HUES48 (cell line): ENCODE measurements around the gene AHCYL1.
"Not testable (repeated sequence)": the region's sequence is repeated elsewhere in the genome, so short reads cannot be mapped to it uniquely, and the experiment has no call there.

Source experiments
- H3K27ac ChIP-seq: one replicate; pipeline ENCODE4 v1.7.0; 2013; ENCODE audit warnings: low read depth, low read length, inconsistent platforms
- H3K27me3 ChIP-seq: 2 replicates; pipeline ENCODE4 v1.6.1; 2013; ENCODE audit warnings: mild to moderate bottlenecking, low read length; ENCODE audit not compliant: control insufficient read depth, insufficient read depth
- H3K36me3 ChIP-seq: 2 replicates; pipeline ENCODE4 v1.6.1; 2013; ENCODE audit warnings: low read length; ENCODE audit not compliant: control insufficient read depth, insufficient read depth
- H3K4me1 ChIP-seq: 2 replicates; pipeline ENCODE4 v1.6.1; 2013; ENCODE audit warnings: mild to moderate bottlenecking, low read length; ENCODE audit not compliant: control insufficient read depth, insufficient read depth
- H3K4me3 ChIP-seq: 2 replicates; pipeline ENCODE4 v1.5.1; 2013; ENCODE audit warnings: mild to moderate bottlenecking, low read depth, low read length
- H3K9ac ChIP-seq: 2 replicates; pipeline ENCODE4 v1.6.1; 2013; ENCODE audit warnings: mild to moderate bottlenecking, low read depth, low read length, moderate library complexity
- H3K9me3 ChIP-seq: 2 replicates; pipeline ENCODE4 v1.6.1; 2013; ENCODE audit warnings: low read length; ENCODE audit not compliant: control insufficient read depth, insufficient read depth

Gene AHCYL1

DNA sequence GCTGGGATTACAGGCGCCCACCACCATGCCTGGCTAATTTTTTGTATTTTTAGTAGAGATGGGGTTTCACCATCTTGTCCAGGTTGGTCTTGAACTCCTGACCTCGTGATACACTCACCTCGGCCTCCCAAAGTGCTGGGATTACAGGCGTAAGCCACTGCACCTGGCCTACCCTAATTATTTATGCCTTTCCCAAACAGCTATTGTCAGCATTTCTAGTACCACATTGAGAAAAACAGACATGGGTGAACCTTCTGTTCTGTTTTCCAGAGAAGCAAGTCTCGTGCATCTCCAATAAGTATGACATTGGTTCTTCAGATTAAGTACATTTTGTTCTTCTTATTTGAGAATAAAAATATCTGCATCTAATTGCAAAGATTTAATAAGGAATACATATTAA is 33.1 kb upstream of the AHCYL1 start:
- H3K27ac ChIP-seq, H3K4me3 ChIP-seq, H3K36me3 ChIP-seq, H3K9ac ChIP-seq, H3K27me3 ChIP-seq, H3K9me3 ChIP-seq, H3K4me1 ChIP-seq: not testable (repeated sequence)

DNA sequence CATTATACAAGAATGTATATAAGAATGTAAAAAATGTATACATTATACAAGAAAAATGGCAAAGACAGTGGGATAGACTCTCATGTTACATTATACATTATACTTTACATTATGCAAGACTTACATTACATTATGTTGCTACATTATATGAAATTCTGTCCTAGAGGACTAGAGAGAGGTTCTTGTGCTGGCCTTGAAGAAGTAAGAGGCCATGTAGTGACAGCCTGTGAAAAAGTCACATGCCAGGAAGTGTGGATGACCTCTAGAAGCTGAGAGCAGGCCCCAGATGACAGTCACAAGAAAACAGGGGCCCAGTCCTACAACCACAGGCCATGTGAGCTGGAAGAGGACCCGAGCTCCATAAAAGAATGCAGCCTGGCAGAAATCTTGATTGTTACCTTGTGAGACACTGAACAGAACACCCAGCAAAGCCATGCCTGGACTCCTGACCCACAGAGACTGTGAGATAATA is 30.5 kb upstream of the AHCYL1 start:
- Histone ChIP-seq H3K4me1 (peaks cover 12% of the 10 kb centered on the region), H3K9me3 (no peaks in the 10 kb centered on the region), H3K36me3 (no peaks in the 10 kb centered on the region), H3K4me3 (no peak overlapping the region), H3K27ac (no peak overlapping the region), H3K9ac (no peak overlapping the region), H3K27me3 (peaks cover 26% of the 10 kb centered on the region)

GRCh38 chr1:109959632-109959973 is 25.0 kb upstream of the AHCYL1 start:
- Histone ChIP-seq H3K27ac (peak overlapping the region; percentile 95), H3K4me1 (peaks cover 56% of the 10 kb centered on the region)

GRCh38 chr1:109959974-109960744 is 24.4 kb upstream of the AHCYL1 start:
- Histone ChIP-seq H3K9me3 (no peaks in the 10 kb centered on the region), H3K36me3 (no peaks in the 10 kb centered on the region), H3K27ac (peak overlapping the region; percentile 95), H3K9ac (peak overlapping the region; percentile 45), H3K4me3 (peak overlapping the region; percentile 47), H3K4me1 (peaks cover 56% of the 10 kb centered on the region), H3K27me3 (peaks cover 60% of the 10 kb centered on the region)

More at GRCh38 chr1:109959632-109959973, 25.0 kb upstream of the AHCYL1 start:
- peaks cover 60% of the 10 kb centered on the region for H3K27me3 ChIP-seq
- no peaks in the 10 kb centered on the region for H3K9me3 ChIP-seq
- peak overlapping the region; percentile 45 for H3K9ac ChIP-seq
- no peaks in the 10 kb centered on the region for H3K36me3 ChIP-seq
- peak overlapping the region; percentile 47 for H3K4me3 ChIP-seq

DNA sequence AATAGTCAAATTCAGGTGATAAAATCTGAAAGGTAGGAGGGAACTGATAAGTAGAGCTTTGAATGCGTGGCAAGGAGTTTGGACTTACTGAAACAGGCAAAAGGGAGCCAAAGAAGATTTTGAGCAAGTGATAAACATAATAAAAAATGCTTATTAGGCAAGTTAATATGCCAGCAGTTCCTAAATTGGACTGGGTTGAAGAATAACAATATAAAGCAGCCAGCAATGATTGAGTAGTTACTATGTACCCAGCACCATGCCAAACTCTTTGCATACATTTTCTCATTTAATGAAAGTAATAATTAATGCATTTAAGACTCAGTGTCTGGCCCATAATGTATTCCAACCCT is 23.8 kb upstream of the AHCYL1 start:
- H3K27me3 ChIP-seq, result peaks cover 60% of the 10 kb centered on the region
- H3K9me3 ChIP-seq, result no peaks in the 10 kb centered on the region
- H3K36me3 ChIP-seq, result no peaks in the 10 kb centered on the region
- H3K4me1 ChIP-seq, result peaks cover 56% of the 10 kb centered on the region
- no peak overlapping the region for H3K9ac ChIP-seq
- peak overlapping the region; percentile 95 for H3K27ac ChIP-seq
- H3K4me3 ChIP-seq, result peak overlapping the region; percentile 47

- no peaks in the 10 kb centered on the region for H3K9me3 ChIP-seq
- no peaks in the 10 kb centered on the region for H3K36me3 ChIP-seq
- peaks cover 36% of the 10 kb centered on the region for H3K27me3 ChIP-seq
- no peak overlapping the region for H3K4me3 ChIP-seq
- no peak overlapping the region for H3K27ac ChIP-seq
- no peak overlapping the region for H3K9ac ChIP-seq
- H3K4me1 ChIP-seq, result peaks cover 44% of the 10 kb centered on the region
Measured at GRCh38 chr1:109963864-109964263, 20.7 kb upstream of the AHCYL1 start.

- Histone ChIP-seq H3K27me3 (peaks cover 2% of the 10 kb centered on the region; the same call in 1 of the 2 replicates), H3K9me3 (no peaks in the 10 kb centered on the region), H3K9ac (no peak overlapping the region), H3K4me1 (no peaks in the 10 kb centered on the region), H3K36me3 (no peaks in the 10 kb centered on the region), H3K4me3 (no peak overlapping the region), H3K27ac (no peak overlapping the region)
Measured at GRCh38 chr1:109969146-109969829, 15.3 kb upstream of the AHCYL1 start.

DNA sequence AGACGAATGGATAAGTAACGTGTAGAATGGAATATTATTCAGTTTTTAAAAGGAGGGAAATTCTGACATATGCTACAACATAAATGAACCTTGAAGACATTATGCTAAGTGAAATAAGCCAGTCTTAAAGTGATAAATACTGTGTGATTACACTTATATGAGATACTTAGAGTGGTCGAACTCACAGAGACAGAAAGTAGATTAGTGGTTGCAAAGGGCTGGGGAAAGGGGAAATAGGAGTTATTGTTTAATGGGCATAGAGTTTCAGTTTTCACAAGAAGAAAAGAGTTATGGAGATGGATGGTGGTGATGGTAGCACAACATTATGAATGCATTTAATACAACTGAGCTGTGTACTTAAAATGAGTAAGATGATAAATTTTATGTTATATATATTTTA is 14.7 kb upstream of the AHCYL1 start:
- Histone ChIP-seq H3K36me3 (no peaks in the 10 kb centered on the region), H3K4me3 (no peak overlapping the region), H3K9ac (no peak overlapping the region), H3K9me3 (no peaks in the 10 kb centered on the region), H3K27me3 (no peaks in the 10 kb centered on the region), H3K4me1 (no peaks in the 10 kb centered on the region), H3K27ac (no peak overlapping the region)

- Histone ChIP-seq H3K9ac (no peak overlapping the region), H3K27me3 (no peaks in the 10 kb centered on the region), H3K4me1 (no peaks in the 10 kb centered on the region), H3K4me3 (no peak overlapping the region), H3K27ac (no peak overlapping the region), H3K9me3 (no peaks in the 10 kb centered on the region), H3K36me3 (no peaks in the 10 kb centered on the region)
Measured at GRCh38 chr1:109971559-109971958, 13.0 kb upstream of the AHCYL1 start.

GRCh38 chr1:109974191-109974590 is 10.4 kb upstream of the AHCYL1 start:
- Histone ChIP-seq H3K4me3 (no peak overlapping the region), H3K36me3 (no peaks in the 10 kb centered on the region), H3K9me3 (no peaks in the 10 kb centered on the region), H3K9ac (no peak overlapping the region), H3K27me3 (no peaks in the 10 kb centered on the region; the same call in 1 of the 2 replicates), H3K4me1 (no peaks in the 10 kb centered on the region), H3K27ac (no peak overlapping the region)

DNA sequence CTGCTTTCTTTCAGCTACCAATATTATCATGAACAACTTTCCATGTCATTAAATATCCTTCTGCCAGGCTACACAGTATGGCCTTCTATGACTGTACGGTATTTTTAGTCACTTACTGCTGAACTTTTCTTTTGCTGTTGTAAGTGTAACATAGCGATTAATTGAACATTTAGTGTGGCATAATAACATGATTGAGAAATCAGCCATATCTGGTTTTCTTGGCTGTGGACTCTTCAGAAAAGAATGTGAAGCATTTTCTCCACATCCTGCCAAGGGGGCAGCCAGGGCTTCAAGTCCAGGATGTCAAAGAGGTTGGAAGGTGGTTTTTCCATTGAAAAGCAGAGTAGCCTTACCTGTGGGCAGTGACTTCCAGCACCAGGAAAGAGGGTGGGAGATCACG is 8.8 kb upstream of the AHCYL1 start:
- H3K36me3 ChIP-seq, result no peaks in the 10 kb centered on the region
- H3K9me3 ChIP-seq, result no peaks in the 10 kb centered on the region
- no peaks in the 10 kb centered on the region for H3K4me1 ChIP-seq
- no peaks in the 10 kb centered on the region; the same call in 1 of the 2 replicates for H3K27me3 ChIP-seq
- no peak overlapping the region for H3K9ac ChIP-seq
- H3K4me3 ChIP-seq, result no peak overlapping the region
- H3K27ac ChIP-seq, result no peak overlapping the region
